Ramos (cell line): Measurements from ENCODE around the gene DNAH6.
"Not testable (repeated sequence)": the region's sequence is repeated elsewhere in the genome, so short reads cannot be mapped to it uniquely, and the experiment has no call there.

ENCODE experiments used
- in situ Hi-C: fragments of 300-500 bp; cut with MboI; formaldehyde crosslinking; loops from one replicate; pipeline ENCODE4 v1.14.3; 2022; ENCODE audit warnings: low sequenced_read_pairs; ENCODE audit not compliant: unreplicated experiment

Gene DNAH6

GRCh38 chr2:84516234-84516986 is at the start of gene DNAH6:
DNAH6 (plus strand) TSS chr2:84516498; CDS start chr2:84517827, 1,329 bp downstream.
- in situ Hi-C loops, result no loop called here

GRCh38 chr2:84467389-84467788 is 48.9 kb upstream of the DNAH6 start:
- in situ Hi-C loops, result no loop called here

GRCh38 chr2:84472423-84472822 is 43.9 kb upstream of the DNAH6 start:
- in situ Hi-C loops, result not testable (repeated sequence)

- in situ Hi-C loops, result no loop called here
These were observed 43.3 kb upstream of the DNAH6 start for GRCh38 chr2:84472856-84473565.

GRCh38 chr2:84474176-84474575 is 42.1 kb upstream of the DNAH6 start:
- in situ Hi-C loops, result no loop called here

GRCh38 chr2:84477886-84478285 is 38.4 kb upstream of the DNAH6 start:
- in situ Hi-C loops, result no loop called here

GRCh38 chr2:84478867-84479266 is 37.4 kb upstream of the DNAH6 start:
- in situ Hi-C loops, result no loop called here

- in situ Hi-C loops, result no loop called here
These were observed 34.6 kb upstream of the DNAH6 start for GRCh38 chr2:84481702-84482101.

GRCh38 chr2:84482603-84483002 is 33.7 kb upstream of the DNAH6 start:
- in situ Hi-C loops, result no loop called here

- in situ Hi-C loops, result no loop called here
These were observed 33.0 kb upstream of the DNAH6 start for GRCh38 chr2:84483320-84483719.

GRCh38 chr2:84486441-84487115 is 29.7 kb upstream of the DNAH6 start:
- in situ Hi-C loops, result no loop called here

GRCh38 chr2:84487298-84487996 is 28.9 kb upstream of the DNAH6 start:
- in situ Hi-C loops, result no loop called here

GRCh38 chr2:84491256-84491655 is 25.0 kb upstream of the DNAH6 start:
- in situ Hi-C loops, result loop anchor here (5.0 to 10.0 kb wide), 2 partner anchors 381 to 794 kb away; no protein-coding TSS in a partner anchor

GRCh38 chr2:84491741-84492140 is 24.6 kb upstream of the DNAH6 start:
- in situ Hi-C loops, result loop anchor here (5.0 to 10.0 kb wide), 2 partner anchors 381 to 793 kb away; no protein-coding TSS in a partner anchor

- in situ Hi-C loops, result loop anchor here (5.0 to 10.0 kb wide), 2 partner anchors 380 to 792 kb away; no protein-coding TSS in a partner anchor
These were observed 23.7 kb upstream of the DNAH6 start for GRCh38 chr2:84492571-84492970.

GRCh38 chr2:84493514-84493913 is 22.8 kb upstream of the DNAH6 start:
- in situ Hi-C loops, result loop anchor here (5.0 to 10.0 kb wide), 2 partner anchors 379 to 791 kb away; no protein-coding TSS in a partner anchor

GRCh38 chr2:84494070-84494469 is 22.2 kb upstream of the DNAH6 start:
- in situ Hi-C loops, result loop anchor here (5.0 to 10.0 kb wide), 2 partner anchors 378 to 791 kb away; no protein-coding TSS in a partner anchor

- in situ Hi-C loops, result loop anchor here (10.0 kb wide), 1 partner anchor 789 kb away; no protein-coding TSS in a partner anchor
These were observed 20.7 kb upstream of the DNAH6 start for GRCh38 chr2:84495539-84496146.

- in situ Hi-C loops, result loop anchor here (10.0 kb wide), 1 partner anchor 788 kb away; no protein-coding TSS in a partner anchor
These were observed 19.9 kb upstream of the DNAH6 start for GRCh38 chr2:84496386-84496785.
